DMS153 treated with DMSO at 0.1 percent for 48 hours (cell line): ENCODE data around the gene RASA2.
"Not testable (repeated sequence)": the region's sequence is repeated elsewhere in the genome, so short reads cannot be mapped to it uniquely, and the experiment has no call there.

Experiments used
- DNase-seq: peaks from one replicate; lab custom pipeline; 2025; ENCODE audit not compliant: unreplicated experiment; lab: John Stamatoyannopoulos, UW

Gene RASA2

GRCh38 chr3:141456301-141456625 lies 30.6 kb upstream of the RASA2 start:
- no peak for DNase-seq

DNA sequence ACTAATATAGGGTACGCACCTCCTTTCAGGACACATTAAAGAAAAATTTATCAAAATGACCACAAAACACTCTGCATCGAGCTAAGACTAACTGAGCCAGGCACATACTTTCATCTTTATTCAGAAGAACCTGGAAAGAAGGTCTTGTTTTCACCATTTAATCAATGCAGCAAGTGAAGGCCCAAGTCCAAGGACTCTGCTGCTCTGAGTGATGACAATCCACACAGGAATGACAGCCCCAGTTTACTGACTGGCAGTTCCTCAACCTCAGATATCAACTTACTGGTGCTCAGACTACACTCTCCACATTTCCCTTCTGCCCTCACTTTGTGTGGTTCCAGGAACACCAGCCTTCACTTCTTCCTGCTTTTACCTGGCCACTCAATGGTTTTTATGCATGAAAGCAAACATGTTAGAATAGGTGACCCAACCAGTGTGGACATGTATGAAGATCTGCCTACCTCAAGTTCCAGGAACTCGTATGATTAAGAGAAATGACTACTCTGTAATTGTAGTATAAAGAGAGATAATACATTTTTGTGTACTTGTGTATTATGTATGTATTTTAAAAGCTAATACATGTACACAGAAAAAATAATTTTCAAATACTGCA lies 29.1 kb upstream of the RASA2 start:
- no peak for DNase-seq

- DNase-seq = no peak
Measured at GRCh38 chr3:141459008-141459407, 27.8 kb upstream of the RASA2 start.

DNA sequence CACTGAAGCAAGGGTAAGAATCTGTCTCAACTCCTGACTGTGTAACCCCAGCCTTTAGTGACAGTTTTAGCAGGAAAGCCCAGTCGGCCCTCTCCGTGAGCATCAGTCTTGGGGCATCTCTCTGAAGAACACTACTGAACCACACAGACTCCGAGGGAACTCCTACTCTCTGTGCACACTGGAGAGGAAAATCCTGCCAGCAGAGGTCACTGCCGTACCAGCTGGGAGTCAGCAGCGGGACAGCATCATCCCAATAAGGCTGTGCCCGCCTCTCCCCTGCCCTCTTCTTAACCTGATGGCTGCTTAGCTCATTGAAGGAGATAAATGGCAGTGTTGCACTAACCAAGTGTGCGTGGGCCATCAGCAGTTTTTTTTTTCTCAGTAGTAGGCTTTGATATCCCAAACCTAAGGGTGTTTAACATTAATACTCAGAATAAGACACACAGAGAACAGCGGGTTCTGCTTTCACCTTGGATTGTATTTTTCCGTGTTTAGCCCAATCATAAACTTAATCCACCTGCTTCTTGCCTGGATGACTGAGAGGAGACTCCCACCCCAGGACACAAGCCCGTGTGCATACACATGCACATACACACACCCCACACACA lies 26.6 kb upstream of the RASA2 start:
- peak; percentile 80 for DNase-seq

- no peak for DNase-seq
Measured at GRCh38 chr3:141462176-141462859, 24.5 kb upstream of the RASA2 start.

- no peak for DNase-seq
Measured at GRCh38 chr3:141465221-141465620, 21.6 kb upstream of the RASA2 start.

DNA sequence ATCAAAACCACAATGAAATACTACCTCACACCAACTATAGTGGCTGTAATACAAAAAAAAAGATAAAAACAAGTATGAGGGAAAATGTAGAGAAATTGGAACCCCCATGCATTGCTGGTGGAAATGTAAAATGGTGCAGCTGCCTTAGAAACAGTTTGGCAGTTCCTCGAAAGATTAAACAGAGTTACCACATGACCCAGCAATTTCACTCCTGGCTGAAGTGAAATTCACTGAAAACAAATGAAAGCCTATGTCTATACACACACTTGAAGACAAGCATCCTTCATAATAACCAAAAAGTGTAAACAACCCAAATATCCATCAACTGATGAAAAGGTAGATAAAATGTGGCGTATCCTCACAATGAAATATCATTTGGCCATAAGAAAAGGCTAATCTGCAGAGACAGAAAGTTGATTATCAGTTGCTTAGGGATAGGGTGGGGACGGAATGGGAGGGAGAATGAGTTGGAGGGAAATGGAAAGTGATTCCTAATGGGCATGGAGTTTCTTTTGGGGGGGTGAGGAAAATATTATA lies 20.1 kb upstream of the RASA2 start:
- DNase-seq = no peak

- DNase-seq = no peak
Measured at GRCh38 chr3:141469720-141470119, 17.1 kb upstream of the RASA2 start.

DNA sequence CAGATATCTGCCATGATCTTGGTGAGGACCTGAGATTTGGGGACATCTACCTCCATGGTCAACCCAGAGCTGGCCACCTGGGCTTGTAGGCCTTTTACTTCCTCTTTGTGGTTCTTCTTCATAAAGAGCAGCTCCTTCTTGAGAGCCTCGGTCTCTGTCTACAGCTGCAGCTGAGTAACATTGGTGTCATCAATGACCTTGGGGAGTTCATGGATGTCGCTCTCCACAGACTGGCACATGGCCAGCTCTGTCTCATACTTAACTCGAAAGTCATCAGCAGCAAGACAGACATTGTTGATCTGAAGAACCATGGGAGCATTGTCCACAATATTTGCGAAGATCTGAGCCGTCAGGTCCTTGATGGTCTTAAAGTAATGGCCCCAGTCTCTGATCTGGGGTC lies 15.7 kb upstream of the RASA2 start:
- no peak for DNase-seq

- DNase-seq = no peak
Measured at GRCh38 chr3:141476033-141476432, 10.8 kb upstream of the RASA2 start.

- peak; percentile 8 for DNase-seq
Measured at GRCh38 chr3:141477224-141477623, 9.6 kb upstream of the RASA2 start.

- no peak for DNase-seq
Measured at GRCh38 chr3:141478139-141478538, 8.7 kb upstream of the RASA2 start.

GRCh38 chr3:141478840-141479239 lies 8.0 kb upstream of the RASA2 start:
- not testable (repeated sequence) for DNase-seq

DNA sequence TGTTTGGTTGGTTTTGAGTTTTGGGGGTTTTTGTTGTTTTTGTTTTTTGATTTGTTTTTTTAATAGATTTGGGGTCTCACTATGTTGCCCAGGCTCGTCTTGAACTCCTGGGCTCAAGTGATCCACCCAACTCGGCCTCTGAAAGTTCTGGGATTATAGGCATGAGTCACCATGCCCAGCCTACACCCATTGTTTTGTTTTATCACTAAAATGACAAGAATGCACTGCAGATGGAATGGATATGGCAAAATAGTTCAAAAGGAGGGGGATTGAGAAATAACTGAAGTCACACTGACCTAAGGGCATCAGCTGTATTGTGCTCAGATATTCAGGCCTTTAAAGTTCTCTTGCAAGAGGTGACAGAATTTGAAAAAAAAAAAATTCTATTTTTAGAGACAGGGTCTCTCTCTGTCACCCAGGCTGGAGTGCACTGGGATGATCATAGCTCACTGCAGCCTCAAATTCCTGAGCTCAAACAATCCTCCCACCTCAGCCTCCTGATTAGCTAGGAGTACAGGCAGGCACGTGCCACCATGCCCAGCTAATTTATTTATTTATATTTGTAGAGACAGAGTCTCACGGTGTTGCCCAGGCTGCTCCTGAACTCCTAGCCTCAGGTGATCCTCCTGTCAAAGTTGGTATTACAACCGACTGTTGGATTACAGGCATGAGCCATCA lies 4.4 kb upstream of the RASA2 start:
- no peak for DNase-seq

- DNase-seq = no peak
Measured at GRCh38 chr3:141484701-141485287, 2.0 kb upstream of the RASA2 start.

DNA sequence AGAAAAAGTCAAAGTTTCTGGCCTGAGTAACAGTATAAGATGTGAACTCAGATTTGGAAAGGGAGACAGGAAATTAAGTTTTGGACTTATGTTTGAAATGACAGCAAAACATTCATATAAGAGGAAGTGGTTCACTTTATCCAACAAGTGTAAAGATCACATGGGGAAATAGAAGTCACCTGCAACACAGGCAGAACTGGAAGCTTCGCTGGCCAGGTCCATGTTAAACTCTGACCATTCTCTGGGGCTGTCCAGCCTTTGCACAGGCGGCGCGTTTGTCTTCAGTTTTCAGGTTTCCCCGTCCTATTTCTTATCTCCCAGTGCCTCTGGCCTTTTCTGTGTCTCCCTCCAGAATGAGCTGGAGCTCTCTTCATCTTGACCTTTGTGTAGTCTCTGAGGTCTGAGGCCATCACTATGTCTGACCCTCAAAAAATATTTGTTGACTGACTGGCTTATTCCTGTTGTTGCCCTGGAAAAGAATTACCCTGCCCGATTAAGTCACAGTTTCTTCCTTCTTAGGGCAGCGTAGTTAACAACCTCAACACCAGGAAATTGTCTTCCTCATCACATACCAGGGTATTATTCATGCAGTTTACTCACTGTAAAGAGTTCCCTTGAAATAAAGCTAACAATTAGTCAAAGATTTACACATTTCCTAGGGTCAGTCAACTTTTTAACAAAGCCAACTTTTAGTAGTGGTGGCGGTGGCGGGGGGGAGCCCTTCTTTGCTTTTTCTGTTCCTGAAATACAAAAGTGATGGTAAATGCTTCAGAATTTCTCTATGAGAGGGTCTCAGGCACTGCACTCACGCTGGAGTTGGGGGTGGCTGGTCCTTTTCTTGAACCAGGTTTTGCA lies 959 bp upstream of the RASA2 start:
- DNase-seq = no peak

- no peak for DNase-seq
Measured at GRCh38 chr3:141486496-141486745, 406 bp upstream of the RASA2 start.

DNA sequence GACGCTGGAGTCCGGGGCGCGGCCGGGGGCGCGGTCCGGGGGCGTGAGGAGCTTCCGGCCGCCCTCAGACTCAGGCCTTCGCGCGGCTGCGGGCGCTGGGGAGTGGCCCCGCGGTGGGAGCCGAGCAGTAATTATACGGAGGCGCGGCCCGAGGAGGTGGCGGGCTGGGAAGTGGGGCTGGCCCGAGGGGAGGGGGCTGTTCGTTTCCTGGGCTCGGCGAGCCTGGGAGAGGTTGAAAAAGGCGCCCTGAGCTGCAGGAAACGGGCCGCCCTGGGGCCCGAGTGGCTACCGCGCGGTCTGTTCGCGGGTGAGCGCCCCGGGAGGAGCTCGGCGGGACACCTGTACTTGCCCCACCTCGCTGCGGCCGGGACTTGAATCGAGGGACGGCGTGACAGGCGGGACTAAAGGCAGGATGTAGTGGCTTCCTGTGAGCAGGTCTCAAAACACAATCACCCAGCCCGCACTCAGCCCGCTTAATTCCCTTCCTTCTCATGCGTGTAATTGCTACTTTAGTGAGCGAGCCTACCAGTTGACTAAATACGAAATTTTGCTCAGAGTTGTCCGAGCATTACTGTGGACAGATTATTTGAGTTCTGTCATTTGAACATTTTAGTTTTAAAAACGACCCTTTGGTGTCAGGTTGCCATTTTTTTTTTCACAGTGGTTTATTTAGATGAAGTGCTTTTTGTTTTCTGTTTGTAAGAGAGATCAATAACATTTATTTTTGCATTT lies 860 bp downstream of the RASA2 start:
- peak; percentile 58 for DNase-seq

GRCh38 chr3:141489203-141489602 lies 2.4 kb downstream of the RASA2 start:
- DNase-seq = no peak

GRCh38 chr3:141491081-141491480 lies 4.3 kb downstream of the RASA2 start:
- DNase-seq = no peak
